NCI-H2227 treated with DMSO at 0.1 percent for 48 hours (cell line): ENCODE data around the gene COL25A1.

Experiments
- DNase-seq: peaks from one replicate; lab custom pipeline; 2025; lab: John Stamatoyannopoulos, UW

COL25A1 gene

GRCh38 chr4:108811486-108811885 lies 491.0 kb downstream of the COL25A1 start:
- DNase-seq, result no peak

DNA sequence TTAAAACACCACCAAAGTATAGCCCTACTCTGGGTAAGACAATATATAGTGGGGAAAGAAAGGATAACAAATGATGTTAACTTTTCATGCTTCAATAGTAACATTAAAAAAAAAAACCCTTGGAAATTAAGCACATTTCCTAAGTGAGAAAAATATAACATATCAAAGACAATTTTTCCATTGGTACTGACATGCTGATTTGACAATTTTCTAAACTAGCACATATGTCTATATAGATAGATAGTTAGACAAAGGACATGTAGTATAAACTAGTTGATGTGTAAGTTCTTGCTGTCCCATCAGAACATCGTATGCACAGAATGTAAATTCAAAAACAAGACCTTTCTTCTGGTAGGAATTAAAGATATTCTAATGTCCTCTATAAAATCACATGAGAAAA lies 492.4 kb downstream of the COL25A1 start:
- no peak for DNase-seq

- DNase-seq, result no peak
Measured at GRCh38 chr4:108804648-108805273, 497.7 kb downstream of the COL25A1 start.

DNA sequence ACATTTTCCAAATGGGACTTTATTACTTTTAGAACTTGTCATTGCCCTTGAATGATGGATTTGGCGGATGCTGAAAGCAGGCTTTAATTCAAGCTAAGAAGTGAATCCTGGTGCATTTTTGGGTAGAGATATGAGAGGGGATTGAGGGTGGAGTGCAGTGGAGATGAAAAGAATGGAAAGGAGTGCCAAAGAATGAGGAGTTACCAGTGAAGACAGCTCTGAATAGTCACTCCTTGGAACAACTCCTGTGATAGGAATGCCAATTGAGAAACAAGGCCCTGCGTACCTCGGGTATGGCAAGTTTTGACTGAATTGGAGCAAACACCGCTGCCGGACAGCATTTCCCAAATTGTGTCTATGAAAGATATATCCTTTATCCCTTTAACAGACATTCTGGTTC lies 503.2 kb downstream of the COL25A1 start:
- DNase-seq, result no peak

GRCh38 chr4:108796173-108796572 lies 506.3 kb downstream of the COL25A1 start:
- no peak for DNase-seq

DNA sequence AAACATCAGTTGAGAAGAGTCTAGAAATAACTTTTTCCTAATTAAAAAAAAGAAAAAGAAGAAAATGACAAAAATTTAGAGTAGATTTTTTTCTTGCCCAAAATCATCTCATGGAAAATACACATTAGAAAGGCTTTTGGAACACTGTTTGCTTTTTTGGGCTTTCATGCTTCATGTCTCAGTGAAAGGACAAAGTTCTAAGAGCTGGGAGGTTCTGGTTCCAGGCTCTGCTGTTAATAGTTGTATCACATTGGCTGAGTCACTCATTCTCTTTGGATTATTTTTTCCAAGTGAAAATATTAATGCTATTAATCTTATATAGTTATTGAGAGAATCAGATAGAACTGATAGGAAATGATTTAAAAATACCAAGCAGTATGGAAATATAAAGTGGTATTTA lies 506.7 kb downstream of the COL25A1 start:
- no peak for DNase-seq

- no peak for DNase-seq
Measured at GRCh38 chr4:108794136-108794535, 508.3 kb downstream of the COL25A1 start.

DNA sequence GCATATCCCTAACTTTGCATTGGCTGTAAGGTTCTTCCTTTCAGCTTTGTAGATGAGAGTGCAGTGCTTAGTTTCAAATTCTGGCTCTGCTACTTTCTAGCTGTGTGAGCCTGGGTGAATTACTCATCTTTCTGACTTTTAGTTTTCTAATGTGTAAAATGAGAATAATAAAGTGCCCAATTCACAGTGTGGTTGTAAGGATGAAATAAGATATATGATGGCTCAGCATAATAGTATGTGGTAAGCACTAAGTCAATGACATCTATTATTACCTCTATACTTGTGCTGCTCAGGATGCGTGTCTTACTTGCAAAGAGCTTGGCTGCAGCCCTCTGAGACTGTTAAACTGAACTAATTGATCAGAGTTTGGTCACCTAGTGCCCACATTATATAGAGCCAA lies 509.0 kb downstream of the COL25A1 start:
- DNase-seq, result no peak

DNA sequence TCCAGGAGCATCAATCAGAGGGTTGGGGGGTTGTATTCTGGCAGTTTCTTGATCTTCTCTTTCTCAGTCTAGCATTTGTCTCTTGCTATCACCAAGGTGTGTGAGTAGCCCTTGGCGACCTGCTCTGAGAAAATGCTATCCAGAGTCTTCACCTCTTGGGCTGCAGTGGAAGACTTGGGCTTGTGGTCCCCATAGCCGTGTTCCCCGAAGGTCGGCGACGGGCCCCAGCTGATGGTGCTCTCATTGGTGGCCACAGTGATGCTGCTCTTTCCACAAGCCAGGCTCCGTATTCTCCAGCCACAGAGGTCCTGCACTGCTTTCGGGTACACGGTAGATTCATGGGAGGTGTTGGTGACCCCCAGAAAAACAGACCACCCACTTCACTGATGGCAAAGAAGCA lies 513.7 kb downstream of the COL25A1 start:
- DNase-seq, result no peak

DNA sequence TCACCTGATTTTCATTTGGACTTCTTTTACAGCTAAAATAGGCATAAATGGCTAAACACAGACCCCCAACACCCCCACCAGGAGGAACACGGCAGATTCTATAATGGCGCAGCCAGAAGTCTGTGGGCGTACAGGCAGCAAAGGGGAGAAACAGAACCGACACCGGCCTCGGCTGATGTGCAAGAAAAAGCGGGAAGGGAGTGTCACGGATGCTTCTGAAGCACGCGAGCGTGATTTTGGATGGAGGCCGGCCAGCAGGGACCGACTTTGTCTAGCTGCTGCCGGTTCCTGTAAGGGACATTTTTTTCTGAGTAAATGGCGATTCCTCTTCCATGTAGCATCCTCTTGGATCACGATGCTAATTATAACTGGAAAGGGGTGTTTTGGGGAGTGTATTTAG lies 514.7 kb downstream of the COL25A1 start:
- no peak for DNase-seq

GRCh38 chr4:108787106-108787505 lies 515.4 kb downstream of the COL25A1 start:
- no peak for DNase-seq

DNA sequence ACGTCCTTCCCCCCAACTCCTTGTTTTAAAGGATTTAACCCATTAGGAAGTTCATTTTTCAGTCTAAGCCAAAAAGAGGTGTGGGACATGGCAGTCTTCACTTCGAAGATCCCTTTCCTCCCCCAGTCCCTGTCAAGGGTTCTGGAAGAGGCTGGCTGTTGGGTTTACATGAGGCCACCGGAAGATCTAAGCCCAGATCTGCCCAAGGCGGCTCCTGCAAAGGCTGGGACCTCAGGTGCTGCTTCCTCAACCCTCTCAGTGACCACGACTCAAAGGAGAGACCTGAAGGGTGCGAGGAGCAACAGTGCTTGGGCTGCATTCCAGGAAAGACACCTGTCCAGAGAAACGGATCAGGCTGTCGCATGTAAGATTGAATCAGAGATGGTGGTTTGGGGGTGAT lies 516.1 kb downstream of the COL25A1 start:
- no peak for DNase-seq

DNA sequence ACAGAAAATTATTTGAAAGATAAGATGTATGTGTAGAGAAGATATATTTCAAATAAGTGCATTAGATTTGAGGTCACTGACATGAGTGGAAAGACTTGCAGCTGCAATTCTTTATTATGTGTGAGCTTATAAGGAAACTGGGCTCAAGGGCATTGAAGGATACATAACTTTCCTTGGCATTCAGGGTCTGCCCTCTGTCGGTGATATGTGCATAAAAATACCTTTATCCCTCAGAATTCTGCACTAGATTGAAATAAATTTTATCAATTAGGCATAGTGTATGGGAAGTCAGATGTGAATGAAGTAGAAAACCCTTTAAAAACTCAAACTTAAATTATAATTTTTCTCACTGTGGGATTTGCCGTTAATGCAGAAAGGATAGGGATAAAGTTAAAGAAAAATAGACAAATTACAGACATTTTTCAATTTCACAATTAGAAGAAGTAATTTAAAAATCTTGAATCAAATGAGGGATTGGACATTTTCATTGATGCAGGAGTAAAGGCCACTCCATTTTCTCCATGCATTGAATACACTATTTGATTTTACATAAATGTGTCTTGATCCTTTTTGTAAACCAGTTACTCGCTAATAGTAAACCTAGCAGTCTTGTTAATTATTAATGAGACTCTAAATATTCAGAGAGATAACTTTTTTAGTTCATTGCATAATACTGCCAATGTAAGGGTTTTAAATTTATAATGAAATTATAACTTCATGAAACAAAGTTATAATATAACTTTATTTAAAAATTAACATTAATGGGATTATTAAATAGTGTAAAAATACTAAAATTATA lies 518.6 kb downstream of the COL25A1 start:
- DNase-seq, result no peak

DNA sequence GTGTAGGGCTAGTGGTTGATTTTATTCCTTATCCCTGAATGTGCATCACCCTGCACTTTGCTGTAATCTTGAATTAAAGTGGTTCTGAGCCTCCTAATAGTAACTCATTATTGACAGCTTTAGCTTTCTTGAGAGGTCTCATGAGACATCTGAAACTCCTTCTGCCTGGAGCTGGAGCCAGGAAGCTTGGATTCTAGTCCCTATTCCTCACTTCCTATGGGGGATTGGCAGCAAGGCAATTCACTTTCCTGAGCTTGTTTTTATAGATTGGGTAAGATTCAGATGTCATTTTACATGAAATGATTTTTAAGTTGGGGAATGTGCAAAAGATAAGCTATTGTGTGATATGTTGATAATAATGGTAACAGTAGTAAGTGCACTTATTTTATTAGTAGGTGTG lies 522.5 kb downstream of the COL25A1 start:
- DNase-seq, result no peak

DNA sequence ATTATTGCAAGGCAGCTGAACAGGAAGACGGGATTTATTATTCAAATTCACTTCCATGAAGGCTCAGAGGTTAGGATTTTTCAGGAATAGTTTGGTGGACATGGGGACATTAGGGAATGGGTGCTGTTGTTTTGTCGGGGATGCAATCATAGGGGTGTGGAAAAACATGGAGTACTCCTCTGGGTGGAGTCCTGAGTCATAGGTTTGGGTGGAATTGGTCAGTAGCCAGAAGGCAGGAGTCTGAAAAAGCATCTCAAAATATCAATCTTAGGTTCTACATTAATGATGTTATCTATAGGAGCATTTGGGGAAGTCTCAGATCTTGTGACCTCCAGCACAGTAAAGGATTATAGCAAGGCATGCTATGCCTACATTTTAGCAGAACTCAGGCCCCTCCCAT lies 525.1 kb downstream of the COL25A1 start:
- no peak for DNase-seq

DNA sequence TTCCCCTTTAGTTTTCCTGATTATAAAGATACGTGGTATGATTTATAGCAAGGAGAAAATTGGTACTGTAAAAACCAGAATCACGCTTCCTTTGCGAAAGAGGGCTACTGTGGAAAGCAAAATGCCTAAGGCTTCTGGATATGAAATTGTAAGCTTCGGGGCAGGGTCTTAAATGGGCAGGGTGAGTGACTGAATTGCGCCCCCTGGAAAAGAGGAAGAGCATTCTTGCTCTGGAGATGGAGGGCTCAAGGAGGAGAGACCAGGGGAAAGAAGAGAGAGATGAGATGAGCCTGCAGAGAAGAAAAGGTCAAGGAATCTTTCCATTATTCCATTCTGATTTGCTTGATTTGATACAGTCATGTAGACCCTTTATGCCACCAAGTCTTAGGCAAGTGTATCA lies 526.5 kb downstream of the COL25A1 start:
- DNase-seq, result no peak

DNA sequence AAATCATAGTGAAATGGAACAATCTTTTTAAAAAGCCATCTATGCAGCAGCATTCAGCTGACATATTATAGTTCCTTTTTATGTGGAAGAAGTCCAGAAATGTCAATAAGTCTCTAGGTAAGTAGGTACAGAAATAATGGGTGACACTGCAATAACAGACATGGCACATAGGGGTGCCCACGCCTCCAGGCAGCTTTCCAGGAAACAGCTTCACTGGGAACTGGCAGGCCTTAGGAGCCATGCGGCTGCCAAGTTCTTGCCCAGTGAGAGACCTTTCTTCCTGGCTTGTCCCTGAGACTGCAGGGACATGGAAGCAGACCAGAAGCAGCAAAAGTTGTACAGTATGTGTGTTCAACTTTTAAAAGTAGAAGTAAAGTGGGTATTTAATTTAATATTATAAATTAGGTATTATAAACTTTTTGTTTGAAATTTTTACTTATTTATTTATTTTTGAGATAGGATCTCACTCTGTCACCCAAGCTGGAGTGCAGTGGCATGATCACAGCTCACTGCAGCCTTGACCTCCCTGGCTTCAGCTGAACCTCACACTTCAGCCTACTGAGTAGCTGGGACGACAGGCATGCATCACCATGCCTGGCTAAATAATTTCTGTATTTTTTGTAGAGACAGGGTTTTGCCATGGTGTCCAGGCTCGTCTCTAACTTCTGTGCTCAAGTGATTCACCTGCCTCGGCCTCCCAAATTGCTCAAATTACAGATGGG lies 527.5 kb downstream of the COL25A1 start:
- no peak for DNase-seq

DNA sequence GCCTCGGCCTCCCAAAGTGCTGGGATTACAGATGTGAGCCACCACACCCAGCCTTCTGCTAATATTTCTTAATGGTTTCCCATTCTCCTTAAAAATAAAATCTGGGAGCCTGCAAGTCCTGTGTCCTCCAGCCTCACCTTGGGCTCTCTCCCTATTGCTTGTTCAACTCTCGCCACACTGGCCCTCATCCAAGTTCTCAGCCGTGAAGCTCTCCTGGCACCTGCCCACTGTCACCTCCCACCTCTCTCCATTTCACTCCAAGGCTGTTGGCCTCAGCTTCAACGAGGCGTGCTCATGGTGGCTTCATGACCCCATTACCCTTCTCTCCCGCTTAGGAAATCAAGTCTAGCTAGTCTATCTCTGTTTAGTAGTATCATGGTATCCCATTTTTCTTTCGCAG lies 530.1 kb downstream of the COL25A1 start:
- no peak for DNase-seq

DNA sequence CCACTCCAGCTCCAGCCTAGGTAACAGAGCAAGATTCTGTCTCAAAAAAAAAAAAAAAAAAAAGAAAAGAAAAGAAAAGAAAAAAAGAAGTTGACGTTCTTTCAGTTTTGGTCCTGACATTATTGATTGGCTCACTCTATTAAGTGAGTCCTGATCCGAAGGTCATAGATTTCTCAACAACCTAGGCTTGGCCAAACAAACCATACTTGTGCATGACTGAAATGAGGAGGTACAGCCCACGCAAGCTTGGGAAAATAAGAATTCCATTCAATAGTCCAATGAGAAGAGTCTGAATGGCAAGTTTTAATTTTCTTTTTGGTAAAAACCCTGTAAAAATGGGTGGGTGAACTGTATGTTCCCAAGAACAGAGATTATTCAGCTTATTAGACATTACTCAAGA lies 536.4 kb downstream of the COL25A1 start:
- no peak for DNase-seq

- DNase-seq, result no peak
Measured at GRCh38 chr4:108763986-108764385, 538.5 kb downstream of the COL25A1 start.

DNA sequence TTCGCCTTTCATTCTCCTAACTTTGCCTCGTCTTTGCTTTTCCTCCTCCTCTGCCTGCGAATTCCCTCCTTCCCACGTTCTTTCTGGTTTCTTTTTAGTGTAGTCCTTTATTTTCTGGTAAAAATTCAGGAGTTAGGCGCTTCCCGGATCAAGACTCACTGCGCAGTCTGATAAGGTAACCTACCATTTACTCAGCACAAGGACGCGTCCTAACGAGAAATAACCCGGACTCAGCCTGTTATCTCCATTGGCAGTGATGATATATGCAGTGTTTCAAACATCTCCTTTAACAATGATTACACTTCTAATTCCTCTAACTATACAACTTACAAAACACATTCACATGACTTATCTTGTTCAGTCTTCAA lies 539.2 kb downstream of the COL25A1 start:
- DNase-seq, result no peak

GRCh38 chr4:108762559-108763225 lies 539.8 kb downstream of the COL25A1 start, which contains the start of gene ETNPPL:
ETNPPL (minus strand) TSS chr4:108763053; CDS start chr4:108762898, 155 bp downstream.
- DNase-seq, result peak; percentile 1
